OCI-LY3 (cell line): ENCODE data around the gene PPP1R2.
"Not testable (repeated sequence)": the region's sequence is repeated elsewhere in the genome, so short reads cannot be mapped to it uniquely, and the experiment has no call there.

Experiments used
- H2AFZ ChIP-seq: fragments of 200-600, 300-600 bp; shearing (Covaris generic); 2 replicates; pipeline ENCODE4 v1.6.0; 2014; ENCODE audit warnings: antibody characterized with exemption, low read depth, low read length
- H3K27ac ChIP-seq: fragments of 200-600, 300-600 bp; sonication (generic); 2 replicates; pipeline ENCODE4 v1.5.1; 2014; ENCODE audit warnings: mild to moderate bottlenecking, low read length, moderate library complexity, mixed read lengths
- H3K27me3 ChIP-seq: fragments of 200-600, 300-600 bp; sonication (generic); 2 replicates; pipeline ENCODE4 v1.6.1; 2014; ENCODE audit warnings: low read depth, low read length, mixed read lengths
- H3K36me3 ChIP-seq: fragments of 200-600, 300-600 bp; sonication (generic); replicated peaks from 2 replicates; pipeline ENCODE3; 2014; ENCODE audit warnings: low read depth, low read length, mixed read lengths
- H3K4me1 ChIP-seq: fragments of 300-600, 200-600 bp; sonication (generic); 2 replicates; pipeline ENCODE4 v1.6.1; 2014; ENCODE audit warnings: low read length, mixed read lengths
- H3K4me2 ChIP-seq: fragments of 200-600, 300-600 bp; sonication (generic); 2 replicates; pipeline ENCODE4 v1.6.1; 2014; ENCODE audit warnings: low read length, mixed read lengths
- H3K4me3 ChIP-seq: fragments of 300-600, 200-600 bp; sonication (generic); 2 replicates; pipeline ENCODE4 v1.5.1; 2014; ENCODE audit warnings: antibody characterized with exemption, mild to moderate bottlenecking, low read length, moderate library complexity
- H3K79me2 ChIP-seq: fragments of 300-600, 200-600 bp; shearing (Covaris generic); 2 replicates; pipeline ENCODE4 v1.6.1; 2014; ENCODE audit warnings: mild to moderate bottlenecking, low read length, mixed read lengths
- H3K9ac ChIP-seq: fragments of 300-600, 200-600 bp; shearing (Covaris generic); 2 replicates; pipeline ENCODE4 v1.6.0; 2014; ENCODE audit warnings: mild to moderate bottlenecking, low read length, moderate library complexity
- H3K9me3 ChIP-seq: fragments of 200-600, 300-600 bp; shearing (Covaris generic); 2 replicates; pipeline ENCODE4 v1.6.1; 2014; ENCODE audit warnings: low read length, mixed read lengths; ENCODE audit not compliant: insufficient read depth
- H4K20me1 ChIP-seq: fragments of 200-600, 300-600 bp; sonication (generic); 2 replicates; pipeline ENCODE4 v1.6.1; 2016; ENCODE audit warnings: low read length, mixed read lengths; ENCODE audit not compliant: insufficient read depth
- CTCF ChIP-seq: fragments of 200-600, 300-600 bp; sonication (generic); IDR thresholded peaks from 2 replicates; pipeline ENCODE4 v1.5.1; 2014; ENCODE audit warnings: antibody characterized with exemption, low read length, low read depth
- EZH2phosphoT487 ChIP-seq: fragments of 200-600 bp; shearing (Covaris generic); IDR thresholded peaks from 2 replicates; pipeline ENCODE4 v1.6.1; 2018; ENCODE audit warnings: antibody characterized with exemption, mixed run types, low read depth

The PPP1R2 gene

GRCh38 chr3:195512798-195513345, 30.3 kb downstream of the PPP1R2 start:
- Histone ChIP-seq H3K9ac (no peak overlapping the region), H3K4me1 (no peaks in the 10 kb centered on the region), H3K27ac (no peak overlapping the region), H3K79me2 (no peaks in the 10 kb centered on the region), H3K36me3 (peaks cover 29% of the 10 kb centered on the region), H2AFZ (no peak overlapping the region), H3K4me2 (no peak overlapping the region), H3K4me3 (no peak overlapping the region), H3K9me3 (no peaks in the 10 kb centered on the region), H3K27me3 (no peaks in the 10 kb centered on the region), H4K20me1 (no peaks in the 10 kb centered on the region)
- no peak for TF ChIP-seq EZH2phosphoT487
- TF ChIP-seq CTCF = no peak

- TF ChIP-seq CTCF (no peak), EZH2phosphoT487 (no peak)
- Histone ChIP-seq H3K27ac (no peak overlapping the region), H4K20me1 (no peaks in the 10 kb centered on the region), H2AFZ (no peak overlapping the region), H3K36me3 (peaks cover 22% of the 10 kb centered on the region), H3K79me2 (no peaks in the 10 kb centered on the region), H3K4me2 (no peak overlapping the region), H3K4me1 (no peaks in the 10 kb centered on the region), H3K27me3 (no peaks in the 10 kb centered on the region), H3K9me3 (no peaks in the 10 kb centered on the region), H3K9ac (no peak overlapping the region), H3K4me3 (no peak overlapping the region)
Observed at GRCh38 chr3:195511136-195511535, 32.0 kb downstream of the PPP1R2 start.

GRCh38 chr3:195508185-195508584, 34.9 kb downstream of the PPP1R2 start:
- peaks cover 10% of the 10 kb centered on the region for H3K36me3 ChIP-seq
- H2AFZ ChIP-seq = no peak overlapping the region
- TF ChIP-seq CTCF (no peak), EZH2phosphoT487 (no peak)
- no peak overlapping the region for H3K4me2 ChIP-seq
- no peaks in the 10 kb centered on the region for H3K79me2 ChIP-seq
- H3K9me3 ChIP-seq = no peaks in the 10 kb centered on the region
- H3K27me3 ChIP-seq = no peaks in the 10 kb centered on the region
- H4K20me1 ChIP-seq = no peaks in the 10 kb centered on the region
- H3K9ac ChIP-seq = no peak overlapping the region
- H3K27ac ChIP-seq = no peak overlapping the region
- H3K4me3 ChIP-seq = no peak overlapping the region
- H3K4me1 ChIP-seq = no peaks in the 10 kb centered on the region

GRCh38 chr3:195475614-195476013, 67.5 kb downstream of the PPP1R2 start:
- Histone ChIP-seq H3K36me3 (no peaks in the 10 kb centered on the region), H3K4me2 (no peak overlapping the region), H4K20me1 (no peaks in the 10 kb centered on the region), H3K9ac (no peak overlapping the region), H3K9me3 (no peaks in the 10 kb centered on the region), H3K4me1 (no peaks in the 10 kb centered on the region), H3K27me3 (peaks cover 12% of the 10 kb centered on the region; the same call in 1 of the 2 replicates), H3K79me2 (no peaks in the 10 kb centered on the region), H3K4me3 (no peak overlapping the region), H3K27ac (no peak overlapping the region), H2AFZ (no peak overlapping the region)
- TF ChIP-seq CTCF = no peak
- no peak for TF ChIP-seq EZH2phosphoT487

GRCh38 chr3:195475116-195475515, 68.0 kb downstream of the PPP1R2 start:
- H2AFZ ChIP-seq, H4K20me1 ChIP-seq, H3K9ac ChIP-seq, H3K4me1 ChIP-seq, H3K9me3 ChIP-seq, H3K36me3 ChIP-seq, H3K79me2 ChIP-seq, H3K4me2 ChIP-seq, H3K4me3 ChIP-seq, H3K27ac ChIP-seq: not testable (repeated sequence)
- peaks cover 12% of the 10 kb centered on the region; the same call in 1 of the 2 replicates for H3K27me3 ChIP-seq
